DOHH2 (cell line): Measurements from ENCODE around the gene VPS51.

Experiments
- H3F3A ChIP-seq: fragments of 200-600 bp; sonication (generic), shearing (Covaris generic); 2 replicates; pipeline ENCODE4 v1.6.0; 2016; ENCODE audit warnings: antibody characterized with exemption, mild to moderate bottlenecking; ENCODE audit not compliant: control insufficient read depth, insufficient read depth
- H3K27ac ChIP-seq: fragments of 200-600 bp; sonication (generic); 2 replicates; pipeline ENCODE4 v1.5.1; 2014; ENCODE audit warnings: low read depth, mild to moderate bottlenecking, low read length, moderate library complexity
- H3K27me3 ChIP-seq: fragments of 200-600 bp; sonication (generic); 2 replicates; pipeline ENCODE4 v1.6.1; 2014; ENCODE audit warnings: mild to moderate bottlenecking, low read length, mixed read lengths; ENCODE audit not compliant: control insufficient read depth
- H3K36me3 ChIP-seq: fragments of 200-600 bp; sonication (generic); 2 replicates; pipeline ENCODE4 v1.6.1; 2014; ENCODE audit warnings: mild to moderate bottlenecking, low read length, moderate library complexity, mixed read lengths; ENCODE audit not compliant: control insufficient read depth
- H3K4me1 ChIP-seq: fragments of 200-600 bp; sonication (generic); 2 replicates; pipeline ENCODE4 v1.6.1; 2014; ENCODE audit warnings: mild to moderate bottlenecking, low read length, mixed read lengths; ENCODE audit not compliant: control insufficient read depth
- H3K4me2 ChIP-seq: fragments of 200-600 bp; sonication (generic); 2 replicates; pipeline ENCODE4 v1.6.0; 2014; ENCODE audit warnings: mild to moderate bottlenecking, low read length, moderate library complexity
- H3K4me3 ChIP-seq: fragments of 200-600 bp; sonication (generic); 2 replicates; pipeline ENCODE4 v1.5.1; 2014; ENCODE audit warnings: mild to moderate bottlenecking, low read length, mixed read lengths
- H3K79me2 ChIP-seq: fragments of 200-600 bp; sonication (generic); 2 replicates; pipeline ENCODE4 v1.6.1; 2014; ENCODE audit warnings: mild to moderate bottlenecking, low read length, mixed read lengths; ENCODE audit not compliant: control insufficient read depth
- H3K9me2 ChIP-seq: fragments of 200-600 bp; sonication (generic); replicated peaks from 2 replicates; pipeline ENCODE4 v1.6.1; 2014; ENCODE audit warnings: mild to moderate bottlenecking, low read length, mixed read lengths; ENCODE audit not compliant: control insufficient read depth
- H3K9me3 ChIP-seq: fragments of 200-600 bp; sonication (generic); 2 replicates; pipeline ENCODE4 v1.6.1; 2014; ENCODE audit warnings: antibody characterized with exemption, low read length, mixed read lengths; ENCODE audit not compliant: control insufficient read depth, insufficient read depth
- H4K20me1 ChIP-seq: fragments of 200-600 bp; sonication (generic); 2 replicates; pipeline ENCODE4 v1.6.0; 2014; ENCODE audit warnings: low read depth, mild to moderate bottlenecking, antibody characterized with exemption, low read length, moderate library complexity; ENCODE audit not compliant: control insufficient read depth, insufficient read depth
- EZH2phosphoT487 ChIP-seq: fragments of 200-600 bp; sonication (generic); IDR thresholded peaks from 2 replicates; pipeline ENCODE4 v1.6.1; 2017; ENCODE audit warnings: borderline replicate concordance, mild to moderate bottlenecking, antibody characterized with exemption, low read length, moderate library complexity, mixed read lengths
- TF ChIP-seq, protein P1 (sequence below): fragments of 200-600 bp; sonication (generic); IDR thresholded peaks from one replicate; pipeline ENCODE4 v1.5.1; 2014; ENCODE audit warnings: antibody characterized with exemption, mild to moderate bottlenecking, low read depth, low read length; ENCODE audit not compliant: poor library complexity, severe bottlenecking

The VPS51 gene

DNA sequence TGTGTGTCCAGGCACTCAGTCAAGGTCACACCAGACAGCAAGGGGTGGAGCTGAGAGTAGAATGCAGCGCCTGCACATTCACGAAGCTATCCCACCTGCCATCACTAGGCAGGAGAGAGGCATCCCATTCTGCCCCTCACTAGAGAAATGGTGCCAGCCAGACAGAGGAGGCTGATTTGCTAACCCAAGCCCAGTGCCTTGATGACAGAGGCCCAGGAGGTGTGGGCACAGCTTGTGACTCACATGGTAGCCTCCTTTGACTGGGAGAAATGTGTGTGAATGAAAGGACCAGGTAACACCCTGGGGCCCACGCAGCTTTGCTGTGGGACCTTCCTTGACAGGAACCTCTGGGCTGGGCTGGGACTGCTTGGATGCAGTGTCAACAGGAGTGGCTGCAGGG is 32.5 kb upstream of the VPS51 start:
- Histone ChIP-seq H3K9me3 (no peaks in the 10 kb centered on the region), H3K4me3 (no peak overlapping the region), H3K27me3 (no peaks in the 10 kb centered on the region; the same call in 1 of the 2 replicates), H3K9me2 (no peaks in the 10 kb centered on the region), H3F3A (no peaks in the 10 kb centered on the region), H4K20me1 (no peaks in the 10 kb centered on the region), H3K4me2 (no peak overlapping the region), H3K4me1 (peaks cover 12% of the 10 kb centered on the region), H3K27ac (no peak overlapping the region), H3K36me3 (no peaks in the 10 kb centered on the region), H3K79me2 (no peaks in the 10 kb centered on the region)
- TF ChIP-seq, protein P1, sequence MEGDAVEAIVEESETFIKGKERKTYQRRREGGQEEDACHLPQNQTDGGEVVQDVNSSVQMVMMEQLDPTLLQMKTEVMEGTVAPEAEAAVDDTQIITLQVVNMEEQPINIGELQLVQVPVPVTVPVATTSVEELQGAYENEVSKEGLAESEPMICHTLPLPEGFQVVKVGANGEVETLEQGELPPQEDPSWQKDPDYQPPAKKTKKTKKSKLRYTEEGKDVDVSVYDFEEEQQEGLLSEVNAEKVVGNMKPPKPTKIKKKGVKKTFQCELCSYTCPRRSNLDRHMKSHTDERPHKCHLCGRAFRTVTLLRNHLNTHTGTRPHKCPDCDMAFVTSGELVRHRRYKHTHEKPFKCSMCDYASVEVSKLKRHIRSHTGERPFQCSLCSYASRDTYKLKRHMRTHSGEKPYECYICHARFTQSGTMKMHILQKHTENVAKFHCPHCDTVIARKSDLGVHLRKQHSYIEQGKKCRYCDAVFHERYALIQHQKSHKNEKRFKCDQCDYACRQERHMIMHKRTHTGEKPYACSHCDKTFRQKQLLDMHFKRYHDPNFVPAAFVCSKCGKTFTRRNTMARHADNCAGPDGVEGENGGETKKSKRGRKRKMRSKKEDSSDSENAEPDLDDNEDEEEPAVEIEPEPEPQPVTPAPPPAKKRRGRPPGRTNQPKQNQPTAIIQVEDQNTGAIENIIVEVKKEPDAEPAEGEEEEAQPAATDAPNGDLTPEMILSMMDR = no peak
- TF ChIP-seq EZH2phosphoT487 = no peak

DNA sequence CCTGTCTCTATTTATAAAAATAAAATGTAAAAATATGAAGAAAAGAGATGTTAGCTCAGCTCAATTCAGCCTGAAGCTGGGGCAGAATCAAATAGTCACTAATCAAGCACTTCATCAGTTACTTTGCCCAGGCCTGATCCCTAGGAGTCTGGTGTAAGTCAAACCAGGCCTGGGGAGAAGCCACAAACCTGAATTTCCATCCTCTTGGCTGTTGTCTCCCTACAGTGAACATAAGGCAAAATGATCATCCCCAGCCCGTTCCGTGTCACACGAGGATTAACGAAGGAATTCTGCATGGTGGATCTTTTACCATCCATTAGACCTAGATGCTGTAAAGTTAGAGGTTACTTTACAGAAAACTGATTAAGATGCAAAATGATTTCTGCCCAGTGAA is 31.2 kb upstream of the VPS51 start:
- no peaks in the 10 kb centered on the region for H3K9me2 ChIP-seq
- H3K27me3 ChIP-seq = no peaks in the 10 kb centered on the region; the same call in 1 of the 2 replicates
- no peaks in the 10 kb centered on the region for H3K36me3 ChIP-seq
- no peaks in the 10 kb centered on the region for H3K9me3 ChIP-seq
- no peaks in the 10 kb centered on the region for H4K20me1 ChIP-seq
- H3K4me2 ChIP-seq = no peak overlapping the region
- H3F3A ChIP-seq = no peaks in the 10 kb centered on the region
- H3K79me2 ChIP-seq = no peaks in the 10 kb centered on the region
- H3K27ac ChIP-seq = no peak overlapping the region
- no peak overlapping the region for H3K4me3 ChIP-seq
- TF ChIP-seq, protein P1 = no peak
- TF ChIP-seq EZH2phosphoT487 = no peak
- H3K4me1 ChIP-seq = peaks cover 15% of the 10 kb centered on the region

DNA sequence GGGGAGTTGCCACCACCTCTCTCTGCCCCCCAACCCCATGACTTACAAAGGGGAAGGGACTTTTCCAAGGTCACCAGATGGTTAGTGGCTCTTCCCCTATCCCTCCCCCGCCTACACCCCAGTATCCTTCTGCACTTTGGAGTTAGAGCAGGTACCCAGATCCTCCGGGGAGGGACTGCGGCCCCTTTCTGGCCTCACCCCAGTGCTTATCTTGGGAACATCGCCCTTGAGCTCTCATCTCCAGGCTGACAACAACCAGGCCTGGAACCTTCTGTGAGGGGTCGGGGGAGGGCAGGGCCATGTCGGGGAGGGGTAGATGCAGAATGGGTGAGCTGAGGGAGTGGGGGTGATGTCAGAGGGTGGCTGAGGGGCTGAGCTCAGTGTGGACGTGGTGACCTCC is 30.2 kb upstream of the VPS51 start:
- no peaks in the 10 kb centered on the region for H3K9me2 ChIP-seq
- no peak overlapping the region for H3K27ac ChIP-seq
- H3K27me3 ChIP-seq = no peaks in the 10 kb centered on the region
- H3K4me2 ChIP-seq = no peak overlapping the region
- H3K36me3 ChIP-seq = no peaks in the 10 kb centered on the region
- H3K79me2 ChIP-seq = no peaks in the 10 kb centered on the region
- TF ChIP-seq, protein P1 = no peak
- TF ChIP-seq EZH2phosphoT487 = no peak
- no peak overlapping the region for H3K4me3 ChIP-seq
- no peaks in the 10 kb centered on the region for H3F3A ChIP-seq
- no peaks in the 10 kb centered on the region for H3K9me3 ChIP-seq
- no peaks in the 10 kb centered on the region for H4K20me1 ChIP-seq
- peaks cover 8% of the 10 kb centered on the region for H3K4me1 ChIP-seq

DNA sequence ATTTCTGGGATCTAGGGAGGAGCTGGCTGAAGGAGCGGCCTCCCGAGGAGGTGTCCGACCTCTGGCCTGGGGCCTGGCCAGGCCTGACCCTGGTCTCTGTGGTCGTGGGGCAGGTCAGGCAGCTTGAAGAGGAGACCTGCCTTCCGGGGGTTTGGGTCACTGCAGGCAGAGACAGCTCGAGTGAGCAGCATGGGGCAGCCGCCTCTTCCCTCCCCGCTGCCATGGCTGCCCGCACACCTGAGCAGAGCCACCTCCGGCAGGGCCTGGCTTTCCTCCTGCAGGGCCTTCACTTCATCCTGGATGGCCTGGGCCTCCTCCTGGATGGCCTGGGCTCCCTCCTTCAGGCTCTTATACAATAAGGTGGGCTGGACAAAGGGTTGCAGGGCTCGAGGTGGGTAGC is 29.7 kb upstream of the VPS51 start:
- Histone ChIP-seq H3K9me2 (no peaks in the 10 kb centered on the region), H3K4me3 (no peak overlapping the region), H3K4me1 (peaks cover 4% of the 10 kb centered on the region), H4K20me1 (no peaks in the 10 kb centered on the region), H3F3A (no peaks in the 10 kb centered on the region), H3K36me3 (no peaks in the 10 kb centered on the region), H3K9me3 (no peaks in the 10 kb centered on the region), H3K79me2 (no peaks in the 10 kb centered on the region), H3K4me2 (no peak overlapping the region), H3K27ac (no peak overlapping the region), H3K27me3 (no peaks in the 10 kb centered on the region)
- TF ChIP-seq EZH2phosphoT487 = no peak
- TF ChIP-seq, protein P1 = no peak
